Endothelial cell of umbilical vein (primary cell): ENCODE measurements around the gene PTPRK. TPM values are rescaled to one million over a fixed set of nuclear protein-coding genes. Genes with fewer than 3 reads are reported as not detected.

Experiments
- BruUV-seq: library from RNA; stranded (reverse); fragments of 400-500 nt; replicated peaks from 2 replicates; lab custom pipeline; 2021; lab: Mats Ljungman, UMichigan
- CTCF ChIA-PET: fragments of 300-600, 350-600 bp; sonication (Branson Sonifier 250); formaldehyde crosslinking; loops from one replicate; lab custom pipeline; 2021; ENCODE audit warnings: antibody characterized with exemption, inconsistent platforms; lab: Charles Lee
- POLR2A ChIA-PET: fragments of 300-600, 350-600 bp; sonication (Branson Sonifier 250); formaldehyde crosslinking; loops from one replicate; lab custom pipeline; 2021; ENCODE audit warnings: antibody characterized with exemption, inconsistent platforms; lab: Charles Lee
- DNase-seq: peaks from one replicate; pipeline ENCODE4 v3.0.0-alpha.2; 2011; ENCODE audit warnings: low read depth, low spot score
- FAIRE-seq: peaks from 2 replicates; lab custom pipeline; 2011; peaks lifted over from hg19 to GRCh38; lab: Jason Lieb, UNC
- H2AFZ ChIP-seq: 2 replicates; pipeline ENCODE4 v1.6.0; 2012; ENCODE audit warnings: low read depth, low read length, control low read depth, inconsistent platforms
- H3K27ac ChIP-seq: 2 replicates; pipeline ENCODE4 v1.5.1; 2011; ENCODE audit warnings: low read depth, mild to moderate bottlenecking, control low read depth, low read length, moderate library complexity; ENCODE audit not compliant: insufficient read depth
- H3K27me3 ChIP-seq, 2 experiments: 2 replicates each; pipeline versions ENCODE4 v1.6.0 to v1.6.1; 2011; ENCODE audit warnings: low read length in 2 of 2, mixed read lengths in 1 of 2; ENCODE audit not compliant: control insufficient read depth in 2 of 2, insufficient read depth in 2 of 2
- H3K36me3 ChIP-seq, 2 experiments: 2 replicates in 1 of 2; 3 replicates in 1 of 2; pipeline ENCODE4 v1.5.1; 2011; ENCODE audit warnings: low read length in 2 of 2, mild to moderate bottlenecking in 1 of 2, moderate library complexity in 1 of 2; ENCODE audit not compliant: control insufficient read depth in 2 of 2, insufficient read depth in 2 of 2; ENCODE audit errors: extremely low read depth in 1 of 2
- H3K4me1 ChIP-seq: 3 replicates; pipeline ENCODE4 v1.5.1; 2011; ENCODE audit warnings: mild to moderate bottlenecking, low read length; ENCODE audit not compliant: control insufficient read depth, insufficient read depth; ENCODE audit errors: extremely low read depth
- H3K4me2 ChIP-seq: 2 replicates; pipeline ENCODE4 v1.6.1; 2011; ENCODE audit warnings: low read length, control low read depth, mixed read lengths; ENCODE audit not compliant: insufficient read depth
- H3K4me3 ChIP-seq, 3 experiments: fragments of 200-600 bp in 1 of 3; sonication (generic), shearing (Covaris generic) in 1 of 3; replicated peaks in 1 of 3; 2 replicates each; pipeline ENCODE4 v1.5.1; 2011 to 2016; ENCODE audit warnings: control low read depth in 3 of 3, low read length in 3 of 3, mild to moderate bottlenecking in 2 of 3, inconsistent platforms in 1 of 3, low read depth in 1 of 3, moderate library complexity in 1 of 3; ENCODE audit not compliant: insufficient read depth in 1 of 3
- H3K79me2 ChIP-seq: 2 replicates; pipeline ENCODE4 v1.6.0; 2012; ENCODE audit warnings: low read length, inconsistent platforms; ENCODE audit not compliant: control insufficient read depth, insufficient read depth
- H3K9ac ChIP-seq: replicated peaks from 2 replicates; pipeline ENCODE3; 2011; ENCODE audit warnings: low read length, control low read depth; ENCODE audit not compliant: insufficient read depth; ENCODE audit errors: extremely low read depth
- H3K9me1 ChIP-seq: replicated peaks from 3 replicates; pipeline ENCODE4 v1.6.0; 2011; ENCODE audit warnings: mild to moderate bottlenecking, low read length; ENCODE audit not compliant: control insufficient read depth, insufficient read depth; ENCODE audit errors: extremely low read depth
- H3K9me3 ChIP-seq: replicated peaks from 2 replicates; pipeline ENCODE4 v1.5.1; 2012; ENCODE audit warnings: low read length, inconsistent platforms; ENCODE audit not compliant: control insufficient read depth, insufficient read depth
- H4K20me1 ChIP-seq: replicated peaks from 2 replicates; pipeline ENCODE3; 2011; ENCODE audit warnings: mild to moderate bottlenecking, low read length; ENCODE audit not compliant: control insufficient read depth, insufficient read depth; ENCODE audit errors: extremely low read depth
- CTCF ChIP-seq, 2 donors: IDR thresholded peaks; 1 replicate in 1 of 2; 2 replicates in 1 of 2; pipeline ENCODE4 v1.5.1; 2011; ENCODE audit warnings: low read length in 2 of 2, mild to moderate bottlenecking in 2 of 2, moderate library complexity in 2 of 2, control low read depth in 1 of 2, inconsistent platforms in 1 of 2, low read depth in 1 of 2; ENCODE audit not compliant: insufficient read depth in 1 of 2; ENCODE audit errors: extremely low read depth in 1 of 2
- EZH2 ChIP-seq: IDR thresholded peaks from 2 replicates; pipeline ENCODE4 v1.6.1; 2012; ENCODE audit warnings: borderline replicate concordance, low read depth, mild to moderate bottlenecking, moderate library complexity, low read length, inconsistent platforms; ENCODE audit not compliant: severe bottlenecking
- FOS ChIP-seq: IDR thresholded peaks from 2 replicates; pipeline ENCODE4 v1.6.1; 2011; ENCODE audit warnings: mild to moderate bottlenecking, low read length, moderate library complexity, borderline replicate concordance; ENCODE audit not compliant: insufficient read depth
- GATA2 ChIP-seq: IDR thresholded peaks from 2 replicates; pipeline ENCODE4 v1.7.0; 2011; ENCODE audit warnings: low read depth, mild to moderate bottlenecking, moderate library complexity, mixed read lengths, low read length; ENCODE audit not compliant: insufficient read length, insufficient read depth
- JUN ChIP-seq: IDR thresholded peaks from 2 replicates; pipeline ENCODE4 v1.6.1; 2011; ENCODE audit warnings: borderline replicate concordance, low read depth; ENCODE audit not compliant: insufficient read length, insufficient read depth
- MAX ChIP-seq: IDR thresholded peaks from 2 replicates; pipeline ENCODE4 v1.6.1; 2011; ENCODE audit not compliant: insufficient read depth, insufficient read length
- MYC ChIP-seq: IDR thresholded peaks from one replicate; pipeline ENCODE4 v1.6.1; 2011; ENCODE audit warnings: mild to moderate bottlenecking, low read depth, low read length
- POLR2A ChIP-seq: IDR thresholded peaks from 2 replicates; pipeline ENCODE4 v1.6.1; 2012; ENCODE audit warnings: low read depth, mild to moderate bottlenecking, control low read depth, low read length
- POLR2AphosphoS5 ChIP-seq: IDR thresholded peaks from 2 replicates; pipeline ENCODE4 v1.6.1; 2012; ENCODE audit warnings: low read depth, mild to moderate bottlenecking, control low read depth, low read length, moderate library complexity; ENCODE audit not compliant: insufficient read depth
- dilution Hi-C: fragments of 300-500 bp; cut with MboI; formaldehyde crosslinking; loops from one replicate; pipeline ENCODE4 v1.15.0; 2019; ENCODE audit warnings: low sequenced_read_pairs; ENCODE audit not compliant: extremely low pct_ligation_motif_present
- intact Hi-C: fragments of 100-400 bp; cut with micrococcal nuclease; formaldehyde crosslinking; loops from one replicate; pipeline ENCODE4 v1.10.0; 2022
- polyA plus RNA-seq, 4 experiments: library from polyadenylated mRNA; depleted of rRNA in 3 of 4; stranded (reverse) in 3 of 4; unstranded in 1 of 4; fragments of >200 nt; gene quantifications; 2 replicates each; pipeline versions ENCODE4 v1.2.1 to v1.2.3, GENCODE V29; 2011 to 2012; ENCODE audit warnings: missing spikeins in 1 of 4
- total RNA-seq: library from RNA; stranded (reverse); gene quantifications from 2 replicates; pipeline ENCODE4 v1.2.3, GENCODE V29; 2021

Gene PTPRK
- total and polyA plus RNA-seq, 2 donors (not counting 3 experiments of a cell fraction or from before 2014, with no cell fraction given), result 15.2 to 74.0 TPM

- CTCF ChIA-PET, result interaction anchor here (0.7 kb wide), 1 partner anchor 8 kb away, joined by 3 read pairs; no protein-coding TSS in a partner anchor
- DNase-seq (no peak), FAIRE-seq (no peak)
- TF ChIP-seq EZH2 (no peak), FOS (no peak), POLR2A (no peak), JUN (no peak), GATA2 (no peak), MYC (no peak), POLR2AphosphoS5 (no peak), MAX (no peak)
- intact Hi-C loops, result no loop called here
- no peaks in the 10 kb centered on the region for H4K20me1 ChIP-seq
- H3K36me3 ChIP-seq, result no peaks in the 10 kb centered on the region
- H3K4me3 ChIP-seq, result no peak overlapping the region
- H3K9me3 ChIP-seq, result no peaks in the 10 kb centered on the region
- BruUV-seq, result no TSS peak
- no peak overlapping the region for H3K9ac ChIP-seq
- H3K4me2 ChIP-seq, result no peak overlapping the region
- H3K9me1 ChIP-seq, result no peaks in the 10 kb centered on the region
- peaks cover 29% of the 10 kb centered on the region for H3K4me1 ChIP-seq
- dilution Hi-C loops, result no loop called here
- H3K27me3 ChIP-seq, result no peaks in the 10 kb centered on the region
- H2AFZ ChIP-seq, result no peak overlapping the region
- H3K27ac ChIP-seq, result no peak overlapping the region
- peaks cover 54% of the 10 kb centered on the region for H3K79me2 ChIP-seq
- POLR2A ChIA-PET, result interaction anchor here (1.0 kb wide), 1 partner anchor 26 kb away, joined by 3 read pairs; the partner anchor contains the start of gene PTPRK
Measured at GRCh38 chr6:128493877-128494276, 26.5 kb downstream of the PTPRK start.

- H3K4me2 ChIP-seq, result peak overlapping the region; percentile 99
- TF ChIP-seq MAX, result no peak
- no peak for TF ChIP-seq JUN
- no peak for TF ChIP-seq POLR2AphosphoS5
- TF ChIP-seq FOS, result no peak
- TF ChIP-seq CTCF (IDR thresholded peaks at IDR 0.05; ENCODE audit: extremely low read depth in 1 of 2, insufficient read depth in 1 of 2, low read depth in 1 of 2, low read length in 2 of 2), result no peak
- no peak for TF ChIP-seq GATA2
- no peak for TF ChIP-seq POLR2A
- no peak for TF ChIP-seq EZH2
- peaks cover 51% of the 10 kb centered on the region for H3K79me2 ChIP-seq
- BruUV-seq, result no TSS peak
- no peaks in the 10 kb centered on the region for H3K36me3 ChIP-seq
- FAIRE-seq (peak; percentile 35), DNase-seq (peak; percentile 59)
- no peaks in the 10 kb centered on the region for H3K9me3 ChIP-seq
- intact Hi-C loops, result no loop called here
- H3K27me3 ChIP-seq, result no peaks in the 10 kb centered on the region
- H3K4me1 ChIP-seq, result peaks cover 34% of the 10 kb centered on the region
- peak overlapping the region; percentile 98 for H3K9ac ChIP-seq
- H4K20me1 ChIP-seq, result no peaks in the 10 kb centered on the region
- no peak overlapping the region for H3K4me3 ChIP-seq
- POLR2A ChIA-PET, result no interaction called here
- dilution Hi-C loops, result no loop called here
- no peaks in the 10 kb centered on the region for H3K9me1 ChIP-seq
- H2AFZ ChIP-seq, result no peak overlapping the region
- CTCF ChIA-PET, result interaction anchor here (1.1 to 1.3 kb wide), 2 partner anchors 24 to 28 kb away, joined by 9 to 12 read pairs; partner anchors contain the start of gene PTPRK
- H3K27ac ChIP-seq, result peak overlapping the region; percentile 99
Measured at GRCh38 chr6:128492386-128492785, 28.0 kb downstream of the PTPRK start.
